ENCODE measurements around the gene EEF1G.

GRCh38 chr11:62575837-62576236 lies 2.1 kb upstream of the EEF1G start:
- TF ChIP-seq, protein P1, sequence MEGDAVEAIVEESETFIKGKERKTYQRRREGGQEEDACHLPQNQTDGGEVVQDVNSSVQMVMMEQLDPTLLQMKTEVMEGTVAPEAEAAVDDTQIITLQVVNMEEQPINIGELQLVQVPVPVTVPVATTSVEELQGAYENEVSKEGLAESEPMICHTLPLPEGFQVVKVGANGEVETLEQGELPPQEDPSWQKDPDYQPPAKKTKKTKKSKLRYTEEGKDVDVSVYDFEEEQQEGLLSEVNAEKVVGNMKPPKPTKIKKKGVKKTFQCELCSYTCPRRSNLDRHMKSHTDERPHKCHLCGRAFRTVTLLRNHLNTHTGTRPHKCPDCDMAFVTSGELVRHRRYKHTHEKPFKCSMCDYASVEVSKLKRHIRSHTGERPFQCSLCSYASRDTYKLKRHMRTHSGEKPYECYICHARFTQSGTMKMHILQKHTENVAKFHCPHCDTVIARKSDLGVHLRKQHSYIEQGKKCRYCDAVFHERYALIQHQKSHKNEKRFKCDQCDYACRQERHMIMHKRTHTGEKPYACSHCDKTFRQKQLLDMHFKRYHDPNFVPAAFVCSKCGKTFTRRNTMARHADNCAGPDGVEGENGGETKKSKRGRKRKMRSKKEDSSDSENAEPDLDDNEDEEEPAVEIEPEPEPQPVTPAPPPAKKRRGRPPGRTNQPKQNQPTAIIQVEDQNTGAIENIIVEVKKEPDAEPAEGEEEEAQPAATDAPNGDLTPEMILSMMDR (conservative IDR thresholded peaks at IDR 0.05) = no peak
- TF ChIP-seq EZH2 (IDR thresholded peaks at IDR 0.05; ENCODE audit: low read depth) = no peak
